Measurements from ENCODE around the gene WDR31.
A peak's percentile ranks its signal among the peaks of the same experiment; 100 is the strongest.

WDR31 gene

GRCh38 chr9:113293285-113293878 is 46.7 kb downstream of the WDR31 start:
- FAIRE-seq = no peak

GRCh38 chr9:113290052-113290607 is 49.9 kb downstream of the WDR31 start:
- no peak for FAIRE-seq

GRCh38 chr9:113289091-113289490 is 51.0 kb downstream of the WDR31 start:
- no peak for FAIRE-seq

GRCh38 chr9:113281356-113281755 is 58.7 kb downstream of the WDR31 start:
- FAIRE-seq = no peak

GRCh38 chr9:113278840-113279239 is 61.2 kb downstream of the WDR31 start:
- FAIRE-seq = no peak

GRCh38 chr9:113275157-113276131 is 64.6 kb downstream of the WDR31 start, which contains the start of the genes CDC26 and PRPF4:
CDC26 (minus strand) TSS chr9:113275572; CDS start chr9:113272507, 3,065 bp downstream.
PRPF4 (plus strand) TSS chr9:113275658; CDS start chr9:113275744, 86 bp downstream.
- FAIRE-seq = peak; percentile 96

- peak; percentile 49 for FAIRE-seq
Measured at GRCh38 chr9:113274474-113275156, 65.5 kb downstream of the WDR31 start.

GRCh38 chr9:113269871-113270270 is 70.2 kb downstream of the WDR31 start:
- no peak for FAIRE-seq

- FAIRE-seq = no peak
Measured at GRCh38 chr9:113269355-113269754, 70.7 kb downstream of the WDR31 start.

- FAIRE-seq = no peak
Measured at GRCh38 chr9:113267911-113268566, 72.0 kb downstream of the WDR31 start.

- no peak for FAIRE-seq
Measured at GRCh38 chr9:113266174-113266573, 73.9 kb downstream of the WDR31 start.

Measured in A204.1 (cell line).